ENCODE results near the gene STK31.
"Not testable (repeated sequence)": the region's sequence is repeated elsewhere in the genome, so short reads cannot be mapped to it uniquely, and the experiment has no call there.

Gene STK31

DNA sequence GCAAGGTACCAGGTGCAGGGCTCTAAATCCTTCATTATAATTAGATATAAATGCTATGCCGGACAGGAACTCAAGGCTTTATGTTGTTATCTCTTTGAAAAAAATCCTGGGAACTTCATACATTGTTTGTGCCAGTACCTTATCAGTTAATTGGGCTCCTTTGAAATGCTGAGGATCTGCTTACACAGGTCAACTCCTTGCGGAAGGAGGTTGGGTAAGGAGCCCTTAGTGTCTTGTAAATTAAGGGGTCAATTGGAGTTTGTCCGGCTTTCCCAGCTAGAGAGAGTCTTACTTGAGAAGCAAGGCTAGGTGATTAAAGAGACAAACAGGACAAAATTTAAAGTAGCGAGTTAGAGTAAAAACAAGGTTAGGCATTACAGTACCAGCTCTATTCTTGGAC is 14.1 kb downstream of the STK31 start:
- not testable (repeated sequence) for H3K9ac ChIP-seq (ENCODE audit: low read length); H3K4me2 ChIP-seq (ENCODE audit: low read length); H4K20me1 ChIP-seq (ENCODE audit: insufficient read depth, low read length); H3K4me3 ChIP-seq (ENCODE audit: low read length); H3K27ac ChIP-seq (ENCODE audit: low read length); H3K79me2 ChIP-seq (ENCODE audit: low read length); H3K9me3 ChIP-seq (ENCODE audit: insufficient read depth, low read length); H3K4me1 ChIP-seq (ENCODE audit: low read length); H3K36me3 ChIP-seq (replicated peaks; ENCODE audit: low read depth, low read length); H2AFZ ChIP-seq (ENCODE audit: low read depth, low read length); H3K27me3 ChIP-seq (ENCODE audit: low read depth, low read length)

DNA sequence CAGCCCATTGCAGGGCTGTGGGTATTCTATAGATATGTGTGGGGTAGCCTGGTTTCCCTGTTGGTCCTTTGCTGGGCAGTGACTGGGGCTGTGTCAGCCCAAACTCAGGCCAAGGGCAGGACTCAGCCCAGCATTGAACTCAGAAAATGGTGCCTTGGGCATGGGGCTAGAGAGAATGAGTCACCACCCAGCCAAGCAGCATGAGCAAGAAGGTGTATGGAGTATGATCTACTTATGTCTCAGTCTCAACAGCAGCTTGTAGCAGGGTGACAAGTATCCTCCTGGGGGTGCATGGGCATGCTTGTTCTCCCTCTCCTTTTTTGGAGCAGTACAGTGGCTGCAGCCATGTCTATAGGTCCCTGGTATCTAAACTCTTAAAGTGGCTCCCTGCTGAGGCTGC is 32.0 kb downstream of the STK31 start:
- Histone ChIP-seq H3K27me3 (ENCODE audit: low read depth, low read length) (no peaks in the 10 kb centered on the region), H3K9ac (ENCODE audit: low read length) (no peak overlapping the region), H4K20me1 (ENCODE audit: insufficient read depth, low read length) (no peaks in the 10 kb centered on the region), H2AFZ (ENCODE audit: low read depth, low read length) (no peak overlapping the region), H3K79me2 (ENCODE audit: low read length) (no peaks in the 10 kb centered on the region), H3K4me2 (ENCODE audit: low read length) (no peak overlapping the region), H3K9me3 (ENCODE audit: insufficient read depth, low read length) (no peaks in the 10 kb centered on the region), H3K36me3 (replicated peaks; ENCODE audit: low read depth, low read length) (no peaks in the 10 kb centered on the region), H3K4me3 (ENCODE audit: low read length) (no peak overlapping the region), H3K4me1 (ENCODE audit: low read length) (no peaks in the 10 kb centered on the region), H3K27ac (ENCODE audit: low read length) (no peak overlapping the region)
- TF ChIP-seq, protein P1, sequence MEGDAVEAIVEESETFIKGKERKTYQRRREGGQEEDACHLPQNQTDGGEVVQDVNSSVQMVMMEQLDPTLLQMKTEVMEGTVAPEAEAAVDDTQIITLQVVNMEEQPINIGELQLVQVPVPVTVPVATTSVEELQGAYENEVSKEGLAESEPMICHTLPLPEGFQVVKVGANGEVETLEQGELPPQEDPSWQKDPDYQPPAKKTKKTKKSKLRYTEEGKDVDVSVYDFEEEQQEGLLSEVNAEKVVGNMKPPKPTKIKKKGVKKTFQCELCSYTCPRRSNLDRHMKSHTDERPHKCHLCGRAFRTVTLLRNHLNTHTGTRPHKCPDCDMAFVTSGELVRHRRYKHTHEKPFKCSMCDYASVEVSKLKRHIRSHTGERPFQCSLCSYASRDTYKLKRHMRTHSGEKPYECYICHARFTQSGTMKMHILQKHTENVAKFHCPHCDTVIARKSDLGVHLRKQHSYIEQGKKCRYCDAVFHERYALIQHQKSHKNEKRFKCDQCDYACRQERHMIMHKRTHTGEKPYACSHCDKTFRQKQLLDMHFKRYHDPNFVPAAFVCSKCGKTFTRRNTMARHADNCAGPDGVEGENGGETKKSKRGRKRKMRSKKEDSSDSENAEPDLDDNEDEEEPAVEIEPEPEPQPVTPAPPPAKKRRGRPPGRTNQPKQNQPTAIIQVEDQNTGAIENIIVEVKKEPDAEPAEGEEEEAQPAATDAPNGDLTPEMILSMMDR (IDR thresholded peaks at IDR 0.05; ENCODE audit: low read depth, low read length): no peak
- TF ChIP-seq EZH2phosphoT487 (IDR thresholded peaks at IDR 0.05; ENCODE audit: low read depth): no peak

- Histone ChIP-seq H3K4me3 (ENCODE audit: low read length) (no peak overlapping the region), H3K9me3 (ENCODE audit: insufficient read depth, low read length) (no peaks in the 10 kb centered on the region), H3K9ac (ENCODE audit: low read length) (no peak overlapping the region), H3K36me3 (replicated peaks; ENCODE audit: low read depth, low read length) (no peaks in the 10 kb centered on the region), H3K79me2 (ENCODE audit: low read length) (no peaks in the 10 kb centered on the region), H4K20me1 (ENCODE audit: insufficient read depth, low read length) (no peaks in the 10 kb centered on the region), H3K4me2 (ENCODE audit: low read length) (no peak overlapping the region), H3K27me3 (ENCODE audit: low read depth, low read length) (no peaks in the 10 kb centered on the region), H3K27ac (ENCODE audit: low read length) (no peak overlapping the region), H3K4me1 (ENCODE audit: low read length) (no peaks in the 10 kb centered on the region), H2AFZ (ENCODE audit: low read depth, low read length) (no peak overlapping the region)
- TF ChIP-seq, protein P1 (IDR thresholded peaks at IDR 0.05; ENCODE audit: low read depth, low read length): no peak
- TF ChIP-seq EZH2phosphoT487 (IDR thresholded peaks at IDR 0.05; ENCODE audit: low read depth): no peak
These were observed 33.2 kb downstream of the STK31 start for GRCh38 chr7:23743226-23743625.

GRCh38 chr7:23746629-23747028 is 36.6 kb downstream of the STK31 start:
- Histone ChIP-seq H3K36me3 (replicated peaks; ENCODE audit: low read depth, low read length) (no peaks in the 10 kb centered on the region), H3K79me2 (ENCODE audit: low read length) (no peaks in the 10 kb centered on the region), H3K9me3 (ENCODE audit: insufficient read depth, low read length) (no peaks in the 10 kb centered on the region), H3K4me2 (ENCODE audit: low read length) (no peak overlapping the region), H3K4me3 (ENCODE audit: low read length) (no peak overlapping the region), H3K27ac (ENCODE audit: low read length) (no peak overlapping the region), H3K4me1 (ENCODE audit: low read length) (no peaks in the 10 kb centered on the region), H3K27me3 (ENCODE audit: low read depth, low read length) (no peaks in the 10 kb centered on the region), H3K9ac (ENCODE audit: low read length) (no peak overlapping the region), H4K20me1 (ENCODE audit: insufficient read depth, low read length) (no peaks in the 10 kb centered on the region), H2AFZ (ENCODE audit: low read depth, low read length) (no peak overlapping the region)
- TF ChIP-seq EZH2phosphoT487 (IDR thresholded peaks at IDR 0.05; ENCODE audit: low read depth): no peak
- TF ChIP-seq, protein P1 (IDR thresholded peaks at IDR 0.05; ENCODE audit: low read depth, low read length): no peak

GRCh38 chr7:23751852-23752251 is 41.8 kb downstream of the STK31 start:
- Histone ChIP-seq H3K4me3 (ENCODE audit: low read length) (no peak overlapping the region), H3K9me3 (ENCODE audit: insufficient read depth, low read length) (no peaks in the 10 kb centered on the region), H4K20me1 (ENCODE audit: insufficient read depth, low read length) (no peaks in the 10 kb centered on the region), H3K79me2 (ENCODE audit: low read length) (no peaks in the 10 kb centered on the region), H3K9ac (ENCODE audit: low read length) (no peak overlapping the region), H2AFZ (ENCODE audit: low read depth, low read length) (no peak overlapping the region), H3K4me2 (ENCODE audit: low read length) (no peak overlapping the region), H3K27me3 (ENCODE audit: low read depth, low read length) (no peaks in the 10 kb centered on the region), H3K4me1 (ENCODE audit: low read length) (no peaks in the 10 kb centered on the region), H3K36me3 (replicated peaks; ENCODE audit: low read depth, low read length) (no peaks in the 10 kb centered on the region), H3K27ac (ENCODE audit: low read length) (no peak overlapping the region)
- TF ChIP-seq, protein P1 (IDR thresholded peaks at IDR 0.05; ENCODE audit: low read depth, low read length): no peak
- TF ChIP-seq EZH2phosphoT487 (IDR thresholded peaks at IDR 0.05; ENCODE audit: low read depth): no peak

GRCh38 chr7:23758839-23759238 is 48.8 kb downstream of the STK31 start:
- H3K36me3 ChIP-seq (replicated peaks; ENCODE audit: low read depth, low read length); H4K20me1 ChIP-seq (ENCODE audit: insufficient read depth, low read length); H2AFZ ChIP-seq (ENCODE audit: low read depth, low read length); H3K79me2 ChIP-seq (ENCODE audit: low read length); H3K27me3 ChIP-seq (ENCODE audit: low read depth, low read length); H3K4me1 ChIP-seq (ENCODE audit: low read length); H3K9me3 ChIP-seq (ENCODE audit: insufficient read depth, low read length); H3K4me3 ChIP-seq (ENCODE audit: low read length); H3K9ac ChIP-seq (ENCODE audit: low read length); H3K27ac ChIP-seq (ENCODE audit: low read length); H3K4me2 ChIP-seq (ENCODE audit: low read length): not testable (repeated sequence)

Data from OCI-LY3 (cell line).